Prostate gland (tissue), 2 donors: ENCODE results near the gene NT5M. TPM values are rescaled to one million over a fixed set of nuclear protein-coding genes. Genes with fewer than 3 reads are reported as not detected.

Source experiments
- DNase-seq: peaks from one replicate; pipeline ENCODE4 v3.0.0-alpha.2; 2019; ENCODE audit warnings: low spot score
- H3K27ac ChIP-seq, 2 donors: fragments of 200-600 bp; sonication (generic); 2 replicates each; pipeline ENCODE4 v1.5.1; 2017 to 2019
- H3K27me3 ChIP-seq: fragments of 200-600 bp; sonication (generic); replicated peaks from 2 replicates; pipeline ENCODE4 v1.5.1; 2019; ENCODE audit not compliant: insufficient read depth
- H3K36me3 ChIP-seq, 2 donors: fragments of 200-600 bp; sonication (generic); 1 replicate in 1 of 2; 2 replicates in 1 of 2; pipeline versions ENCODE4 v1.5.1 to v1.8.1; 2017 to 2019
- H3K4me1 ChIP-seq: fragments of 200-600 bp; sonication (generic); replicated peaks from 2 replicates; pipeline ENCODE4 v1.5.1; 2019
- H3K4me3 ChIP-seq, 2 donors: fragments of 200-600 bp; sonication (generic); 2 replicates each; pipeline ENCODE4 v1.5.1; 2017 to 2019
- H3K9me3 ChIP-seq: fragments of 200-600 bp; sonication (generic); 2 replicates; pipeline ENCODE4 v1.5.1; 2017
- POLR2A ChIP-seq: fragments of 450-650 bp; IDR thresholded peaks from one replicate; pipeline ENCODE4 v1.6.1; 2016; ENCODE audit warnings: antibody characterized with exemption, mild to moderate bottlenecking
- POLR2AphosphoS5 ChIP-seq: sonication (generic); formaldehyde crosslinking; IDR thresholded peaks from one replicate; pipeline ENCODE4 v1.6.1; 2017; ENCODE audit warnings: antibody characterized with exemption
- whole genome bisulfite sequencing: methylation state at CpG from one replicate; pipeline ENCODE4 v1.1.5; 2018; 5-methylcytosine and 5-hydroxymethylcytosine counted together
- intact Hi-C: fragments of 100-400 bp; cut with DNase I; formaldehyde crosslinking; loops from one replicate; pipeline ENCODE4 v1.14.2; 2022
- total RNA-seq, 2 donors: library from RNA; depleted of rRNA; stranded (reverse); fragments of >200 nt; gene quantifications; one replicate each; pipeline ENCODE4 v1.1.0, GENCODE V29; 2016
- TF ChIP-seq, protein P1 (sequence below), 4 experiments: fragments of 200-600 bp in 2 of 4; fragments of 450-650 bp in 2 of 4; sonication (generic) in 2 of 4; IDR thresholded peaks; 1 replicate in 3 of 4; 2 replicates in 1 of 4; pipeline ENCODE4 v1.5.1; 2016 to 2019; ENCODE audit warnings: antibody characterized with exemption in 4 of 4, mild to moderate bottlenecking in 2 of 4, moderate library complexity in 2 of 4

Gene NT5M
- total RNA-seq, 2 donors from 2014 or later: 7.6 to 35.2 TPM

DNA sequence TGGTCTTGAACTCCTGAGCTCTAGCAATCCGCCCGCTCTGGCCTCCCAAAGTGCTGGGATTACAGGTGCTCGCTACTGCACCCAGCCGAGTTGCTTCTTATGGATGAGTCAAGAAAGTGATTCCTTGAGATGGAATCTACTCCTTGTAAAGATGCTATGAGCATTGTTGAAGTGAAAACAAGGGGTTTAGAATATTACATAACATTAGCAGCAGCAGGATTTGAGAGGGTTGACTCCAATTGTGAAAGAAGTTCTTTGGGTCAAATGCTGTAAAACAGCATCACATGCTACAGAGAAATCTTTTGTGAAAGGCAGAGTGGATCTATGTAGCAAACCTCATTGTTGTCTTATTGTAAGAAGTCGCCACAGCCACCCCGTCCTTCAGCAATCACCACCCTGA lies 72.7 kb downstream of the NT5M start:
- no peaks in the 10 kb centered on the region for H3K27me3 ChIP-seq
- H3K27ac ChIP-seq: no peak overlapping the region
- no peak overlapping the region for H3K4me3 ChIP-seq
- 89% methylated on average over 6 of the region's 6 CpGs for WGBS
- DNase-seq: no peak
- no peaks in the 10 kb centered on the region for H3K4me1 ChIP-seq
- H3K36me3 ChIP-seq: no peaks in the 10 kb centered on the region
- TF ChIP-seq POLR2A (no peak), POLR2AphosphoS5 (no peak)
- TF ChIP-seq, protein P1, sequence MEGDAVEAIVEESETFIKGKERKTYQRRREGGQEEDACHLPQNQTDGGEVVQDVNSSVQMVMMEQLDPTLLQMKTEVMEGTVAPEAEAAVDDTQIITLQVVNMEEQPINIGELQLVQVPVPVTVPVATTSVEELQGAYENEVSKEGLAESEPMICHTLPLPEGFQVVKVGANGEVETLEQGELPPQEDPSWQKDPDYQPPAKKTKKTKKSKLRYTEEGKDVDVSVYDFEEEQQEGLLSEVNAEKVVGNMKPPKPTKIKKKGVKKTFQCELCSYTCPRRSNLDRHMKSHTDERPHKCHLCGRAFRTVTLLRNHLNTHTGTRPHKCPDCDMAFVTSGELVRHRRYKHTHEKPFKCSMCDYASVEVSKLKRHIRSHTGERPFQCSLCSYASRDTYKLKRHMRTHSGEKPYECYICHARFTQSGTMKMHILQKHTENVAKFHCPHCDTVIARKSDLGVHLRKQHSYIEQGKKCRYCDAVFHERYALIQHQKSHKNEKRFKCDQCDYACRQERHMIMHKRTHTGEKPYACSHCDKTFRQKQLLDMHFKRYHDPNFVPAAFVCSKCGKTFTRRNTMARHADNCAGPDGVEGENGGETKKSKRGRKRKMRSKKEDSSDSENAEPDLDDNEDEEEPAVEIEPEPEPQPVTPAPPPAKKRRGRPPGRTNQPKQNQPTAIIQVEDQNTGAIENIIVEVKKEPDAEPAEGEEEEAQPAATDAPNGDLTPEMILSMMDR (IDR thresholded peaks at IDR 0.05): no peak
- H3K9me3 ChIP-seq: no peaks in the 10 kb centered on the region
- intact Hi-C loops: no loop called here

DNA sequence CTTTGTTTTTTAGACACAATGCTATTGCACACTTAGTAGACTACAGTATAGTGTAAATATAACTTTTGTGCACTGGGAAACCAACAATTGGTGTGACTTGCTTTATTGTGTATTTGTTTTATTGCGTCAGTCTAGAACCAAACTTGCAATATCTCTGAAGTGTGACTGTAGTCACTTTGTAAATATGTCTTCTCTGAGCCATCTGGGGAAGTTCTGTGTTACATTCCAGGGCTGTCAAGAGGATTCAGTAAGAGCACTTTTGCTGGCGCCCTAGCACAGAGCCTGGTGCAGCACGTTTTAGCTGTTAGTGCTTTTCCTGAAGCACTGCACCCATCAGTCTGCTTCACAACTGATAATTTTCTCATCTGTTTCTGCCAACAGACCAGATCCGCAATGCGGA lies 73.2 kb downstream of the NT5M start:
- intact Hi-C loops: no loop called here
- 81% methylated on average over 5 of the region's 5 CpGs for WGBS

DNA sequence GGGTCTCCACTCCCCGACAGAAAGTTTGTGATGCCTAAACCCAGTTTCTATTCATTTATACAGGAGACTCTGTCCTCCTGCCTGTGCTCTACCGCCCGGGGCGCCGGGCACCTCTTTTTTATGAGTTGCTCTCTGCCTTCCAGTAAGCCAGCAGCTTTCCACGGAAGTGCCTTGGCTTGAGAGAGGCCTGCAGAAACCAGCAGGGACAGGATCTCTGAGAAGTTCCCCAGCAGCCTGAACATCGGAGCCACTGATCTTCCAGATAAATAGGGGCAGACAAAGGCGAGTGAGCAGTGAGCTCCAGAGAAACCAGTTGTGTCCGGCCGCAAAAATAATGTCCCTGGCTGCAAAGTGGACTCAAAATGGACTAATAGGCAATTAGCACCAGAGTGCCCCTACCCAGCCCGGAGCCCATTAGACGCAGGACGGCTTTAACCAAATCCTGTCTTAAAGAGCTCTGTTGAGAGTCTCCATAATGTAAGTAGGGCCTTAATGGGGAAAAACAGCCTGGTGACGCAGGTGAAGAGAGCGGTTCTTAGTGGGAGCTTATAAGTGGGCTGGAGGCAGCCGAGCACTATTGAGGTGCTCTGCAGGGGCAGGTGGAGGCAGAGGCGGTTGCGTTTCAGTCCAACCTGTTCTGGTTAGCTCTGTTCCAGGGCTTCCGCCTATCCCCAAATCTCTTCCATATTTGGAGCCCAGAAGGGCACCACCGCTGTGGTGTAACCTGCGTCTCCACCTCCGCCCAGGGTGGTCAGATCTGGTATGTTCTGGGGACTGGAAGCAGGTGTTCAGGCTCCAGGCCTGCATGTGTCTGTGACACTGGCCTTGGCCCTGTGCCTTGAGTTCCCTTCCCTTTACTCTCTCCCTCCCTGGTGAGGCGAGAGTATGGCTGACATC lies 74.1 kb downstream of the NT5M start:
- Histone ChIP-seq H3K4me3 (no peak overlapping the region), H3K27ac (peak overlapping the region; percentile 17 to 68), H3K9me3 (no peaks in the 10 kb centered on the region), H3K4me1 (no peaks in the 10 kb centered on the region), H3K27me3 (no peaks in the 10 kb centered on the region), H3K36me3 (no peaks in the 10 kb centered on the region)
- WGBS: 42% methylated on average over 23 of the region's 23 CpGs
- TF ChIP-seq POLR2A: no peak
- TF ChIP-seq, protein P1 (IDR thresholded peaks at IDR 0.05): no peak
- peak; percentile 35 for TF ChIP-seq POLR2AphosphoS5
- intact Hi-C loops: no loop called here
- peak; percentile 58 for DNase-seq

More for the DNA sequence above, 73.2 kb downstream of the NT5M start:
- no peaks in the 10 kb centered on the region for H3K9me3 ChIP-seq
- TF ChIP-seq, protein P1 (IDR thresholded peaks at IDR 0.05): no peak
- TF ChIP-seq POLR2AphosphoS5 (no peak), POLR2A (no peak)
- no peak overlapping the region for H3K4me3 ChIP-seq
- no peak overlapping the region for H3K27ac ChIP-seq
- H3K36me3 ChIP-seq: no peaks in the 10 kb centered on the region
- no peaks in the 10 kb centered on the region for H3K4me1 ChIP-seq
- no peak for DNase-seq
- no peaks in the 10 kb centered on the region for H3K27me3 ChIP-seq

- Histone ChIP-seq H3K27ac (no peak overlapping the region), H3K4me1 (no peaks in the 10 kb centered on the region), H3K27me3 (no peaks in the 10 kb centered on the region), H3K9me3 (no peaks in the 10 kb centered on the region), H3K36me3 (no peaks in the 10 kb centered on the region), H3K4me3 (no peak overlapping the region)
- intact Hi-C loops: no loop called here
- 60% methylated on average over 12 of the region's 12 CpGs for WGBS
- DNase-seq: no peak
- TF ChIP-seq POLR2A: no peak
- TF ChIP-seq, protein P1 (IDR thresholded peaks at IDR 0.05): no peak
- no peak for TF ChIP-seq POLR2AphosphoS5
Measured at GRCh38 chr17:17379197-17379991, 76.2 kb downstream of the NT5M start.
